ENCODE results near the gene RALGAPA2. TPM values are rescaled to one million over a fixed set of nuclear protein-coding genes. Genes with fewer than 3 reads are reported as not detected.

RALGAPA2 gene
- total RNA-seq, 2 donors from 2014 or later: 27.8 to 28.5 TPM

GRCh38 chr20:20489054-20489453, 223.4 kb downstream of the RALGAPA2 start:
- no peaks in the 10 kb centered on the region for H3K4me1 ChIP-seq

GRCh38 chr20:20488388-20488787, 224.1 kb downstream of the RALGAPA2 start:
- no peak for TF ChIP-seq CTCF (IDR thresholded peaks at IDR 0.05)
- H3K27me3 ChIP-seq: no peaks in the 10 kb centered on the region
- H3K36me3 ChIP-seq: peaks cover 13% of the 10 kb centered on the region
- no peak for DNase-seq (ENCODE audit: low spot score)
- no peak overlapping the region for H3K27ac ChIP-seq
- no peaks in the 10 kb centered on the region for H3K4me1 ChIP-seq
- H3K4me3 ChIP-seq: no peak overlapping the region
- no peaks in the 10 kb centered on the region for H3K9me3 ChIP-seq

More at GRCh38 chr20:20489054-20489453, 223.4 kb downstream of the RALGAPA2 start:
- H3K4me3 ChIP-seq: no peak overlapping the region
- no peak for DNase-seq (ENCODE audit: low spot score)
- TF ChIP-seq CTCF (IDR thresholded peaks at IDR 0.05): no peak
- H3K9me3 ChIP-seq: no peaks in the 10 kb centered on the region
- peaks cover 13% of the 10 kb centered on the region for H3K36me3 ChIP-seq
- H3K27ac ChIP-seq: no peak overlapping the region
- no peaks in the 10 kb centered on the region for H3K27me3 ChIP-seq

- no peaks in the 10 kb centered on the region for H3K4me1 ChIP-seq
- TF ChIP-seq CTCF (IDR thresholded peaks at IDR 0.05): no peak
- peaks cover 13% of the 10 kb centered on the region for H3K36me3 ChIP-seq
- H3K27ac ChIP-seq: no peak overlapping the region
- no peaks in the 10 kb centered on the region for H3K27me3 ChIP-seq
- no peak for DNase-seq (ENCODE audit: low spot score)
- H3K4me3 ChIP-seq: no peak overlapping the region
- no peaks in the 10 kb centered on the region for H3K9me3 ChIP-seq
These were observed 224.6 kb downstream of the RALGAPA2 start for GRCh38 chr20:20487811-20488210.

GRCh38 chr20:20483328-20483727, 229.1 kb downstream of the RALGAPA2 start:
- Histone ChIP-seq H3K27ac (no peak overlapping the region), H3K36me3 (no peaks in the 10 kb centered on the region), H3K4me1 (peaks cover 0 to 10% of the 10 kb centered on the region in 2 donors), H3K4me3 (no peak overlapping the region), H3K9me3 (no peaks in the 10 kb centered on the region), H3K27me3 (no peaks in the 10 kb centered on the region)
- no peak for DNase-seq (ENCODE audit: low spot score)
- no peak for TF ChIP-seq CTCF (IDR thresholded peaks at IDR 0.05)

- no peaks in the 10 kb centered on the region for H3K36me3 ChIP-seq
- no peaks in the 10 kb centered on the region for H3K27me3 ChIP-seq
- H3K4me3 ChIP-seq: no peak overlapping the region
- H3K9me3 ChIP-seq: no peaks in the 10 kb centered on the region
- H3K4me1 ChIP-seq: peaks cover 0 to 10% of the 10 kb centered on the region in 2 donors
- TF ChIP-seq CTCF (IDR thresholded peaks at IDR 0.05): no peak
- H3K27ac ChIP-seq: no peak overlapping the region
- no peak for DNase-seq (ENCODE audit: low spot score)
These were observed 230.0 kb downstream of the RALGAPA2 start for GRCh38 chr20:20482453-20482852.

DNA sequence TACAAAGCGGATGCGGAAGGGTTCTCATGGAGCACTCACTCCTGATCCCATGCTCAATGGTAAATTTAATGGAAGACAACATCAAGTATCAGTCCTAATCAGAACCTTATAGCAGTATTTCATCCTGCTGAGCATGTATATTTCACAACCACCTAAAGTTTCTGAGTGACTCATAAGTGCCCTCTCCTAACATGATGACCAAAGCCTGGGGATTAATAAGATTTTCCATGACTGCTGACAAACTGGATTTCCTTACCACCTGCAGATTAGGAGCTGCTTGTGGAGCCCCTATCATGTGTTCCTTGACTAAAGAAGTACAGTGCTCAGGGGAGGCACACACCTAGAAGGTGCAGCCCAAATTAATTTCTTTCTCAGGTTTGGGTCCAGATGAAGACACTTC, 231.8 kb downstream of the RALGAPA2 start:
- Histone ChIP-seq H3K36me3 (no peaks in the 10 kb centered on the region), H3K4me3 (no peak overlapping the region), H3K27me3 (no peaks in the 10 kb centered on the region), H3K4me1 (peaks cover 0 to 10% of the 10 kb centered on the region in 2 donors), H3K27ac (no peak overlapping the region), H3K9me3 (no peaks in the 10 kb centered on the region)
- TF ChIP-seq CTCF (IDR thresholded peaks at IDR 0.05): no peak
- no peak for DNase-seq (ENCODE audit: low spot score)

Measured in right atrium auricular region (tissue), 2 donors.